Spinal cord (tissue), 10 donors: ENCODE results near the gene LYPD6. TPM values are rescaled to one million over a fixed set of nuclear protein-coding genes. Genes with fewer than 3 reads are reported as not detected.
"Not testable (repeated sequence)": the region's sequence is repeated elsewhere in the genome, so short reads cannot be mapped to it uniquely, and the experiment has no call there.

Experiments used
- DNase-seq, 6 donors: peaks; one replicate each; pipeline versions ENCODE4 v3.0.0 to v3.0.0-alpha.2; 2013 to 2015; ENCODE audit warnings: low spot score in 6 of 6, low read depth in 4 of 6
- H3K27ac ChIP-seq: one replicate; pipeline ENCODE4 v1.5.1; 2013; ENCODE audit warnings: low read depth, low read length, control low read depth
- H3K27me3 ChIP-seq: one replicate; pipeline ENCODE4 v1.6.1; 2013; ENCODE audit warnings: low read length; ENCODE audit not compliant: control insufficient read depth, insufficient read depth
- H3K36me3 ChIP-seq: one replicate; pipeline ENCODE4 v1.6.1; 2013; ENCODE audit warnings: low read length; ENCODE audit not compliant: control insufficient read depth, insufficient read depth
- H3K4me1 ChIP-seq: one replicate; pipeline ENCODE4 v1.6.1; 2013; ENCODE audit warnings: low read length; ENCODE audit not compliant: control insufficient read depth, insufficient read depth
- H3K4me3 ChIP-seq: one replicate; pipeline ENCODE4 v1.5.1; 2013; ENCODE audit warnings: low read depth, low read length, control low read depth
- H3K9me3 ChIP-seq: one replicate; pipeline ENCODE4 v1.6.1; 2013; ENCODE audit warnings: low read length; ENCODE audit not compliant: control insufficient read depth, insufficient read depth
- WGBS: methylation state at CpG from one replicate; pipeline ENCODE4 v1.1.5; 2013; ENCODE audit warnings: missing lambda C conversion rate; ENCODE audit not compliant: insufficient coverage; 5-methylcytosine and 5-hydroxymethylcytosine counted together
- polyA plus RNA-seq, 2 donors: library from polyadenylated mRNA; unstranded; fragments of 120-200 nt; gene quantifications; one replicate each; pipeline ENCODE4 v1.2.1, GENCODE V29; 2013; ENCODE audit not compliant: insufficient read length in 2 of 2
- total RNA-seq, 2 donors: library from RNA; depleted of rRNA in 1 of 2; stranded (reverse); fragments of 120-200 nt in 1 of 2; fragments of >200 nt in 1 of 2; gene quantifications; one replicate each; pipeline versions ENCODE4 v1.2.3 to v1.2.4, GENCODE V29; 2013 to 2014
- donor health status: healthy.

Gene LYPD6
- total and polyA plus RNA-seq, 4 donors, result 31.0 to 44.8 (median 39.1) TPM

GRCh38 chr2:149314687-149315086 lies 15.7 kb upstream of the LYPD6 start:
- H3K4me3 ChIP-seq, result no peak overlapping the region
- H3K36me3 ChIP-seq, result no peaks in the 10 kb centered on the region
- DNase-seq, result peak in 2 of 6 donors; percentile 14 to 33
- WGBS, result 0% methylated on average over 1 of the region's 1 CpG
- no peak overlapping the region for H3K27ac ChIP-seq
- no peaks in the 10 kb centered on the region for H3K27me3 ChIP-seq
- H3K9me3 ChIP-seq, result no peaks in the 10 kb centered on the region
- H3K4me1 ChIP-seq, result no peaks in the 10 kb centered on the region

GRCh38 chr2:149315461-149315860 lies 14.9 kb upstream of the LYPD6 start:
- Histone ChIP-seq H3K4me3 (no peak overlapping the region), H3K9me3 (no peaks in the 10 kb centered on the region), H3K36me3 (no peaks in the 10 kb centered on the region), H3K4me1 (peaks cover under 1% of the 10 kb centered on the region), H3K27ac (no peak overlapping the region), H3K27me3 (peaks cover under 1% of the 10 kb centered on the region)
- no peak for DNase-seq
- no CpG with 5 or more reads among the region's 3 CpGs for WGBS

GRCh38 chr2:149318566-149318965 lies 11.8 kb upstream of the LYPD6 start:
- not testable (repeated sequence) for H3K4me1 ChIP-seq, H3K4me3 ChIP-seq, DNase-seq, H3K36me3 ChIP-seq, H3K27me3 ChIP-seq, H3K27ac ChIP-seq, H3K9me3 ChIP-seq
- no CpG with 5 or more reads among the region's 3 CpGs for WGBS

GRCh38 chr2:149320362-149320761 lies 10.0 kb upstream of the LYPD6 start:
- H3K4me3 ChIP-seq, result no peak overlapping the region
- peaks cover 3% of the 10 kb centered on the region for H3K4me1 ChIP-seq
- no peaks in the 10 kb centered on the region for H3K9me3 ChIP-seq
- no peaks in the 10 kb centered on the region for H3K36me3 ChIP-seq
- 51% methylated on average over 35 of the region's 36 CpGs for WGBS
- H3K27ac ChIP-seq, result no peak overlapping the region
- peaks cover 2% of the 10 kb centered on the region for H3K27me3 ChIP-seq
- DNase-seq, result no peak

GRCh38 chr2:149329068-149329467 lies 1.3 kb upstream of the LYPD6 start:
- no peak for DNase-seq
- 36% methylated on average over 8 of the region's 8 CpGs for WGBS

GRCh38 chr2:149329489-149330126 lies 779 bp upstream of the LYPD6 start:
- Histone ChIP-seq H3K27me3 (peaks cover 7% of the 10 kb centered on the region), H3K9me3 (no peaks in the 10 kb centered on the region), H3K27ac (peak overlapping the region; percentile 74), H3K4me3 (peak overlapping the region; percentile 89), H3K36me3 (no peaks in the 10 kb centered on the region), H3K4me1 (peaks cover 18% of the 10 kb centered on the region)
- peak in 5 of 6 donors; percentile 33 to 86 (median 52) for DNase-seq
- 11% methylated on average over 28 of the region's 32 CpGs for WGBS

More at GRCh38 chr2:149329068-149329467, 1.3 kb upstream of the LYPD6 start:
- H3K4me1 ChIP-seq, result peaks cover 18% of the 10 kb centered on the region
- H3K9me3 ChIP-seq, result no peaks in the 10 kb centered on the region
- H3K4me3 ChIP-seq, result no peak overlapping the region
- no peaks in the 10 kb centered on the region for H3K36me3 ChIP-seq
- peaks cover 7% of the 10 kb centered on the region for H3K27me3 ChIP-seq
- no peak overlapping the region for H3K27ac ChIP-seq

GRCh38 chr2:149331023-149331400 lies 625 bp downstream of the LYPD6 start:
- Histone ChIP-seq H3K36me3 (no peaks in the 10 kb centered on the region), H3K4me3 (peak overlapping the region; percentile 89), H3K4me1 (peaks cover 18% of the 10 kb centered on the region), H3K27ac (peak overlapping the region; percentile 81), H3K9me3 (no peaks in the 10 kb centered on the region), H3K27me3 (peaks cover 7% of the 10 kb centered on the region)
- WGBS, result under 1% methylated on average over 19 of the region's 19 CpGs
- DNase-seq, result no peak

GRCh38 chr2:149332364-149332763 lies 2.0 kb downstream of the LYPD6 start:
- no peaks in the 10 kb centered on the region for H3K36me3 ChIP-seq
- 75% methylated on average over 1 of the region's 2 CpGs for WGBS
- no peak overlapping the region for H3K27ac ChIP-seq
- H3K4me3 ChIP-seq, result no peak overlapping the region
- peaks cover 7% of the 10 kb centered on the region for H3K27me3 ChIP-seq
- H3K4me1 ChIP-seq, result peaks cover 18% of the 10 kb centered on the region
- no peak for DNase-seq
- no peaks in the 10 kb centered on the region for H3K9me3 ChIP-seq

- peaks cover 7% of the 10 kb centered on the region for H3K27me3 ChIP-seq
- H3K27ac ChIP-seq, result no peak overlapping the region
- H3K4me1 ChIP-seq, result peaks cover 18% of the 10 kb centered on the region
- no peaks in the 10 kb centered on the region for H3K36me3 ChIP-seq
- no peak overlapping the region for H3K4me3 ChIP-seq
- no peaks in the 10 kb centered on the region for H3K9me3 ChIP-seq
- no peak for DNase-seq
- no CpG with 5 or more reads among the region's 3 CpGs for WGBS
These were observed 3.2 kb downstream of the LYPD6 start for GRCh38 chr2:149333636-149334035.

- Histone ChIP-seq H3K9me3 (no peaks in the 10 kb centered on the region), H3K4me1 (peaks cover 18% of the 10 kb centered on the region), H3K36me3 (no peaks in the 10 kb centered on the region), H3K4me3 (no peak overlapping the region), H3K27ac (no peak overlapping the region), H3K27me3 (peaks cover 7% of the 10 kb centered on the region)
- no peak for DNase-seq
- no CpG with 5 or more reads among the region's 2 CpGs for WGBS
These were observed 3.8 kb downstream of the LYPD6 start for GRCh38 chr2:149334156-149334555.
